MCF 10A (cell line): ENCODE measurements around the gene USF1. TPM values are rescaled to one million over a fixed set of nuclear protein-coding genes. Genes with fewer than 3 reads are reported as not detected.

Experiments used
- BruUV-seq: library from RNA; stranded (reverse); fragments of 400-500 nt; replicated peaks from 2 replicates; lab custom pipeline; 2021; lab: Mats Ljungman, UMichigan
- CTCF ChIA-PET: fragments of 300-600 bp; sonication (Branson Sonifier 250); formaldehyde crosslinking; extraction: SDS; loops from one replicate; lab custom pipeline; 2021; ENCODE audit warnings: antibody characterized with exemption, inconsistent platforms; lab: Yijun Ruan, JAX
- POLR2A ChIA-PET: fragments of 300-600, 350-650 bp; sonication (Branson Sonifier 250); formaldehyde crosslinking; extraction: SDS; loops from one replicate; lab custom pipeline; 2020; ENCODE audit warnings: antibody characterized with exemption, inconsistent platforms; lab: Yijun Ruan, JAX
- DNase-seq: peaks from one replicate; pipeline ENCODE4 v3.0.0-alpha.2; 2018; ENCODE audit not compliant: unreplicated experiment
- H3K27ac Mint-ChIP-seq: one replicate; pipeline ENCODE4 v1.8.0; 2022; ENCODE audit warnings: mild to moderate bottlenecking, low read depth, mixed read lengths; ENCODE audit not compliant: unreplicated experiment
- H3K27me3 Mint-ChIP-seq: one replicate; pipeline ENCODE4 v1.8.0; 2022; ENCODE audit warnings: mixed read lengths; ENCODE audit not compliant: insufficient read depth, unreplicated experiment
- H3K36me3 Mint-ChIP-seq: one replicate; pipeline ENCODE4 v1.8.0; 2022; ENCODE audit warnings: mild to moderate bottlenecking, moderate library complexity, mixed read lengths; ENCODE audit not compliant: insufficient read depth, unreplicated experiment
- H3K4me1 Mint-ChIP-seq: one replicate; pipeline ENCODE4 v1.8.0; 2022; ENCODE audit warnings: mixed read lengths; ENCODE audit not compliant: insufficient read depth, unreplicated experiment
- H3K4me3 Mint-ChIP-seq: one replicate; pipeline ENCODE4 v1.8.0; 2022; ENCODE audit warnings: mild to moderate bottlenecking, moderate library complexity, mixed read lengths; ENCODE audit not compliant: unreplicated experiment
- H3K9me3 Mint-ChIP-seq: one replicate; pipeline ENCODE4 v1.8.0; 2022; ENCODE audit warnings: mixed read lengths; ENCODE audit not compliant: unreplicated experiment
- CTCF ChIP-seq: fragments of 200-600 bp; IDR thresholded peaks from one replicate; pipeline ENCODE4 v1.8.0; 2022; ENCODE audit warnings: antibody characterized with exemption, mild to moderate bottlenecking; ENCODE audit not compliant: unreplicated experiment
- intact Hi-C: fragments of 100-400 bp; cut with micrococcal nuclease; formaldehyde crosslinking; loops from 2 replicates; pipeline ENCODE4 v1.14.1; 2022
- total RNA-seq: library from RNA; stranded (reverse); gene quantifications from 2 replicates; pipeline ENCODE4 v1.2.3, GENCODE V29; 2022

Gene USF1
- total RNA-seq, 1 experiment from 2014 or later: 48.8 TPM

- ChIA-PET POLR2A (interaction anchor here (1.5 kb wide), 1 partner anchor 32 kb away, joined by 4 read pairs; the partner anchor contains the start of gene F11R), CTCF (no interaction called here)
- intact Hi-C loops: no loop called here
- Mint-ChIP-seq H3K36me3 (no peaks in the 10 kb centered on the region), H3K4me1 (no peaks in the 10 kb centered on the region), H3K9me3 (peaks cover 10% of the 10 kb centered on the region), H3K4me3 (no peak overlapping the region), H3K27me3 (no peaks in the 10 kb centered on the region), H3K27ac (no peak overlapping the region)
- BruUV-seq: no TSS peak
- no peak for TF ChIP-seq CTCF
- DNase-seq: no peak
Observed at GRCh38 chr1:161052899-161053298, 7.1 kb upstream of the USF1 start.

- intact Hi-C loops: no loop called here
- no TSS peak for BruUV-seq
- no peak for DNase-seq
- Mint-ChIP-seq H3K36me3 (no peaks in the 10 kb centered on the region), H3K4me3 (no peak overlapping the region), H3K4me1 (no peaks in the 10 kb centered on the region), H3K27me3 (no peaks in the 10 kb centered on the region), H3K27ac (no peak overlapping the region), H3K9me3 (peaks cover 10% of the 10 kb centered on the region)
- ChIA-PET CTCF (interaction anchor here (0.7 to 1.2 kb wide), 4 partner anchors 9 to 54 kb away, joined by 3 to 5 read pairs (median 4); no protein-coding TSS in a partner anchor), POLR2A (interaction anchor here (0.6 to 3.0 kb wide), 2 partner anchors 18 to 30 kb away, joined by 3 to 9 read pairs; partner anchors contain the start of gene F11R)
- no peak for TF ChIP-seq CTCF
Observed at GRCh38 chr1:161051219-161051618, 5.4 kb upstream of the USF1 start.

- DNase-seq: no peak
- intact Hi-C loops: loop anchor here (10.0 kb wide), 1 partner anchor 86 kb away; the partner anchor contains the start of gene DEDD
- BruUV-seq: no TSS peak
- H3K4me1 Mint-ChIP-seq: peaks cover 5% of the 10 kb centered on the region
- no peak overlapping the region for H3K4me3 Mint-ChIP-seq
- H3K27ac Mint-ChIP-seq: no peak overlapping the region
- TF ChIP-seq CTCF: no peak
- ChIA-PET POLR2A (interaction anchor here (0.6 to 3.0 kb wide), 5 partner anchors 21 to 1514 kb away, joined by 3 to 9 read pairs (median 3); partner anchors contain the start of gene F11R), CTCF (interaction anchor here (0.7 to 1.4 kb wide), 5 partner anchors 9 to 368 kb away, joined by 3 read pairs; no protein-coding TSS in a partner anchor)
- H3K27me3 Mint-ChIP-seq: no peaks in the 10 kb centered on the region
- H3K36me3 Mint-ChIP-seq: no peaks in the 10 kb centered on the region
- H3K9me3 Mint-ChIP-seq: peaks cover 10% of the 10 kb centered on the region
Observed at GRCh38 chr1:161048949-161049722, 3.4 kb upstream of the USF1 start.
